ENCODE data around the gene PRR35.

PRR35 gene

DNA sequence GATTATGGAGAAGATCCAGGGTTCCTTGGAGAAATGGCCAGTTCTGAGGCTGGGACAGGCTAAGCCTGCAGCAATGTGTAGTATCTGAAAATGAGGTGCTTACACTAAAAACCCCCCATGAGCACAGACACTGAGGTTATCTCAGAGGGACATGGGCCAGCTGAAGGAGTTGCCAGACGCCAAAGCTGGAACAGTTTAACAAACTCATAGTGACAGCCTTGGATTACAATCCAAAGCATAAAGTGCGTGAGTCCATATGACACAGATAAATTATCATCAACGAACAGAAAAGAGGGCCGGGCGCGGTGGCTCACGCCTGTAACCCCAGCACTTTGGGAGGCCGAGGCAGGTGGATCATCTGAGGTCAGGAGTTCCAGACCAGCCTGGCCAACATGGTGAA lies 43.9 kb upstream of the PRR35 start:
- no peak overlapping the region for H3K4me3 ChIP-seq (ENCODE audit: low read depth, low read length)
- no peak overlapping the region for H2AFZ ChIP-seq
- H3K27me3 ChIP-seq (ENCODE audit: control insufficient read depth, insufficient read depth, low read length), result no peaks in the 10 kb centered on the region
- no peaks in the 10 kb centered on the region for H3K9me3 ChIP-seq (ENCODE audit: control insufficient read depth, low read length)
- H3K36me3 ChIP-seq (ENCODE audit: control insufficient read depth, insufficient read depth, low read length), result no peaks in the 10 kb centered on the region
- H3K4me2 ChIP-seq (ENCODE audit: low read length), result no peak overlapping the region
- no peak overlapping the region for H3K27ac ChIP-seq
- H3K79me2 ChIP-seq, result peaks cover 7% of the 10 kb centered on the region
- no peaks in the 10 kb centered on the region for H3K4me1 ChIP-seq
- H3K9ac ChIP-seq, result no peak overlapping the region
- TF ChIP-seq, protein P1, sequence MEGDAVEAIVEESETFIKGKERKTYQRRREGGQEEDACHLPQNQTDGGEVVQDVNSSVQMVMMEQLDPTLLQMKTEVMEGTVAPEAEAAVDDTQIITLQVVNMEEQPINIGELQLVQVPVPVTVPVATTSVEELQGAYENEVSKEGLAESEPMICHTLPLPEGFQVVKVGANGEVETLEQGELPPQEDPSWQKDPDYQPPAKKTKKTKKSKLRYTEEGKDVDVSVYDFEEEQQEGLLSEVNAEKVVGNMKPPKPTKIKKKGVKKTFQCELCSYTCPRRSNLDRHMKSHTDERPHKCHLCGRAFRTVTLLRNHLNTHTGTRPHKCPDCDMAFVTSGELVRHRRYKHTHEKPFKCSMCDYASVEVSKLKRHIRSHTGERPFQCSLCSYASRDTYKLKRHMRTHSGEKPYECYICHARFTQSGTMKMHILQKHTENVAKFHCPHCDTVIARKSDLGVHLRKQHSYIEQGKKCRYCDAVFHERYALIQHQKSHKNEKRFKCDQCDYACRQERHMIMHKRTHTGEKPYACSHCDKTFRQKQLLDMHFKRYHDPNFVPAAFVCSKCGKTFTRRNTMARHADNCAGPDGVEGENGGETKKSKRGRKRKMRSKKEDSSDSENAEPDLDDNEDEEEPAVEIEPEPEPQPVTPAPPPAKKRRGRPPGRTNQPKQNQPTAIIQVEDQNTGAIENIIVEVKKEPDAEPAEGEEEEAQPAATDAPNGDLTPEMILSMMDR (IDR thresholded peaks at IDR 0.05), result no peak

DNA sequence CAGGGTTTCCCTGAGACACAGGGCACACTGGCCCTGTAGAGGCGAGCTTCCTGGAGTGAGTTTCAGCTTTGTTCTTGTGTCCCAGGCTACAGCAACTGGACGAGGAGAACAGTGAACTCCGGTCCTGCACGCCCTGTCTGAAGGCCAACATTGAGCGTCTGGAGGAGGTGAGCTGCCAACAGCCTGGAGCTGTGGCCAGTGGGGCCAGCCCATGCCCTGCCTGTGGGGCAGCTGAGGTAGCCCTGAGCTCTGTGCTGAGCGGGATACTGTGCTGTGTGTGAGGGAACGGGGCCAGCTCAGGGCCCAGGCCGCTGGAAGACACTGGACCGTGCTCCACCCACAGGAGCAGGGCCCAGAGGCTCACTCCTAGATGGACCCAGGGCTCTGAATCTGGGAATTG lies 41.3 kb upstream of the PRR35 start:
- Histone ChIP-seq H2AFZ (no peak overlapping the region), H3K79me2 (peaks cover 2% of the 10 kb centered on the region), H3K9ac (no peak overlapping the region), H3K27ac (no peak overlapping the region), H3K27me3 (ENCODE audit: control insufficient read depth, insufficient read depth, low read length) (no peaks in the 10 kb centered on the region), H3K4me3 (ENCODE audit: low read depth, low read length) (no peak overlapping the region), H3K4me2 (ENCODE audit: low read length) (no peak overlapping the region), H3K36me3 (ENCODE audit: control insufficient read depth, insufficient read depth, low read length) (no peaks in the 10 kb centered on the region), H3K4me1 (peaks cover 12% of the 10 kb centered on the region), H3K9me3 (ENCODE audit: control insufficient read depth, low read length) (no peaks in the 10 kb centered on the region)
- TF ChIP-seq, protein P1 (IDR thresholded peaks at IDR 0.05), result no peak

DNA sequence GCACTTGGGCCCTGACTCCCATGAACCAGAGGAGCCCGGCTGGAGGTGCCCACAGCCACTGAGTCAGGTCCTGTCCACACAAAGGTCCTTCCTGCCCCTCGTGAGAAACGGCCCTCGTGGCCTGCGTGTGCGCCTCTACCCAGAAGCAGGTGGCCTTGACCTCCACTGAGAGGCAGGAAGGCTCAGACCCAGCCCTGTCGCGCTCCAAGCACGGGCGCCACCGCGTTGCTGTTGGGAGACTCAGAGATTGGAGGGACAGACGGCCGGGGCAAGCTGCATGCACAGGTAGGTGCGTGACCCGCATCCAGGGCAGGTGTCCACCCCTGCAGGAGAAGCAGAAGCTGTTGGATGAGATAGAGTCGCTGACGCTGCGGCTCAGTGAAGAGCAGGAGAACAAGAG lies 40.8 kb upstream of the PRR35 start:
- Histone ChIP-seq H3K4me3 (ENCODE audit: low read depth, low read length) (no peak overlapping the region), H3K9me3 (ENCODE audit: control insufficient read depth, low read length) (no peaks in the 10 kb centered on the region), H2AFZ (no peak overlapping the region), H3K9ac (no peak overlapping the region), H3K4me2 (ENCODE audit: low read length) (no peak overlapping the region), H3K27ac (no peak overlapping the region), H3K4me1 (peaks cover 12% of the 10 kb centered on the region), H3K79me2 (no peaks in the 10 kb centered on the region), H3K36me3 (ENCODE audit: control insufficient read depth, insufficient read depth, low read length) (no peaks in the 10 kb centered on the region), H3K27me3 (ENCODE audit: control insufficient read depth, insufficient read depth, low read length) (no peaks in the 10 kb centered on the region)
- TF ChIP-seq, protein P1 (IDR thresholded peaks at IDR 0.05), result no peak

DNA sequence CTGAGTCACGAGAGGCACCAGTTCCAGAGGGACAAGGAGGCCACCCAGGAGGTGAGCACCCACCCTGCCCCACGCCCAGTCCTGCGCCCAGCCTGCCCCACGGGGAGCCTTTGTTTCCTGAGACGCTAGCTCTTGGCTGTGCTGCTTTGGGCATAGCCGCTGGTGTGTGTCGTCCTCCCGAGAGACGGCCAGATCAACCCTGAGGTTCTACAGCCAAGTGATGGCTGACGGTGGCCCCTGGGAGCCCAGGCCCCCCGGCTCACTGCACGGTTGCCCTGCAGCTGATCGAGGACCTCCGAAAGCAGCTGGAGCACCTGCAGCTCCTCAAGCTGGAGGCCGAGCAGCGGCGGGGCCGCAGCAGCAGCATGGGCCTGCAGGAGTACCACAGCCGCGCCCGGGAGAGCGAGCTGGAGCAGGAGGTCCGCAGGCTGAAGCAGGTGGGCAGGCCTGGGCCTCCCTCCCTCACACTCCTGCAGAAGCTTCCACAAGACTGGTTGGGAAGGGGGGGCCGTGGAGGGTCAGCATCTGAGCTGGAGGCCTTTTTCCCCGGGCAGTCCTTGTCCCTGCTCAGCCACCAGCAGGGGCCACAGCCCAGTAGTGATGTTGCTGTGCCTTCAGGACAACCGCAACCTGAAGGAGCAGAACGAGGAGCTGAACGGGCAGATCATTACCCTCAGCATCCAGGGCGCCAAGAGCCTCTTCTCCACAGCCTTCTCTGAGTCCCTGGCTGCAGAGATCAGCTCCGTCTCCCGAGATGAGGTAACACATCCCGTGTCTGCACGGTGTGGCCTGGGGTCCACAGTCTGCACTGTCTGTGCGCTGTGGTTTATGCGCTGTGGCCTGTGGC lies 40.1 kb upstream of the PRR35 start:
- Histone ChIP-seq H3K9ac (no peak overlapping the region), H3K4me1 (peaks cover 12% of the 10 kb centered on the region), H3K79me2 (no peaks in the 10 kb centered on the region), H3K27me3 (ENCODE audit: control insufficient read depth, insufficient read depth, low read length) (no peaks in the 10 kb centered on the region), H3K4me3 (ENCODE audit: low read depth, low read length) (no peak overlapping the region), H3K9me3 (ENCODE audit: control insufficient read depth, low read length) (no peaks in the 10 kb centered on the region), H3K36me3 (ENCODE audit: control insufficient read depth, insufficient read depth, low read length) (no peaks in the 10 kb centered on the region), H3K4me2 (ENCODE audit: low read length) (no peak overlapping the region), H3K27ac (no peak overlapping the region), H2AFZ (no peak overlapping the region)
- TF ChIP-seq, protein P1 (IDR thresholded peaks at IDR 0.05), result no peak

DNA sequence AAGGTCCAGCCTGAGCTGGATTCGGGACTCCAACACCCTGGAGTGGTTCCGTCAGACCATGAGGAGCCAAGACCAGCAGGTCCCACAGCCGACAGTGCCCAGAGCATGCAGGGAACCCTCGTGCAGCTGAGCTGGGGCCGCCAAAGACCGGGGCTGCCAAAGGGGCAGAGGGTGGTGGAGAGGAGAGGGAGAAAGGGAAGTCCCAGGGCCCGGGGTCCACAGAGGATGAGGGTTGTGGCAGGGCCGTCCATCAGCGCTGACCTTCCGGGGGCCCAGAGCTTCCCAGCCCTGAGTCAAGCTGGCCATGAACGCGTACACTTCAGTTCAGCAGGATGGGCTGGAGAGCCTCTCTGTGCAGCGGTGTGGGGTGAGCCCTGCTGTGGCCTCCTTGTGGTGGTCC lies 39.3 kb upstream of the PRR35 start:
- H3K9me3 ChIP-seq (ENCODE audit: control insufficient read depth, low read length), result no peaks in the 10 kb centered on the region
- H3K4me1 ChIP-seq, result peaks cover 15% of the 10 kb centered on the region
- H3K79me2 ChIP-seq, result no peaks in the 10 kb centered on the region
- no peaks in the 10 kb centered on the region for H3K27me3 ChIP-seq (ENCODE audit: control insufficient read depth, insufficient read depth, low read length)
- no peak overlapping the region for H3K27ac ChIP-seq
- H3K4me2 ChIP-seq (ENCODE audit: low read length), result no peak overlapping the region
- TF ChIP-seq, protein P1 (IDR thresholded peaks at IDR 0.05), result no peak
- no peak overlapping the region for H3K4me3 ChIP-seq (ENCODE audit: low read depth, low read length)
- no peak overlapping the region for H3K9ac ChIP-seq
- no peak overlapping the region for H2AFZ ChIP-seq
- no peaks in the 10 kb centered on the region for H3K36me3 ChIP-seq (ENCODE audit: control insufficient read depth, insufficient read depth, low read length)
